Right hindlimb (tissue), 1 donor: ENCODE results near the gene IGSF21.
"Not testable (repeated sequence)": the region's sequence is repeated elsewhere in the genome, so short reads cannot be mapped to it uniquely, and the experiment has no call there.

Experiments used
- DNase-seq: peaks from one replicate; pipeline ENCODE4 v3.0.0-alpha.2; 2018

Gene IGSF21

GRCh38 chr1:18413541-18414305 is 306.1 kb downstream of the IGSF21 start:
- no peak for DNase-seq

GRCh38 chr1:18414321-18414720 is 306.7 kb downstream of the IGSF21 start:
- DNase-seq, result no peak

GRCh38 chr1:18414872-18415447 is 307.4 kb downstream of the IGSF21 start:
- DNase-seq, result no peak

- DNase-seq, result no peak
Observed at GRCh38 chr1:18415448-18416027, 307.9 kb downstream of the IGSF21 start.

GRCh38 chr1:18416126-18416525 is 308.5 kb downstream of the IGSF21 start:
- not testable (repeated sequence) for DNase-seq

- DNase-seq, result no peak
Observed at GRCh38 chr1:18417316-18418269, 310.0 kb downstream of the IGSF21 start.

- DNase-seq, result no peak
Observed at GRCh38 chr1:18419113-18419844, 311.7 kb downstream of the IGSF21 start.

GRCh38 chr1:18419845-18420184 is 312.2 kb downstream of the IGSF21 start:
- DNase-seq, result no peak

- DNase-seq, result no peak
Observed at GRCh38 chr1:18422076-18422777, 314.6 kb downstream of the IGSF21 start.

GRCh38 chr1:18422954-18423353 is 315.4 kb downstream of the IGSF21 start:
- DNase-seq, result no peak

- DNase-seq, result no peak
Observed at GRCh38 chr1:18426580-18426979, 319.0 kb downstream of the IGSF21 start.
